Neural progenitor cell (in vitro differentiated cells): ENCODE data around the gene OOSP3. TPM values are rescaled to one million over a fixed set of nuclear protein-coding genes. Genes with fewer than 3 reads are reported as not detected.
"Not testable (repeated sequence)": the region's sequence is repeated elsewhere in the genome, so short reads cannot be mapped to it uniquely, and the experiment has no call there.

Source experiments
- DNase-seq: peaks from one replicate; pipeline ENCODE4 v3.0.0-alpha.2; 2016; ENCODE audit warnings: low spot score
- H2AFZ ChIP-seq: fragments of 200-600 bp; sonication (generic); replicated peaks from 2 replicates; pipeline ENCODE4 v1.6.1; 2016; ENCODE audit warnings: antibody characterized with exemption
- H3F3A ChIP-seq: fragments of 200-600 bp; sonication (generic); 2 replicates; pipeline ENCODE4 v1.6.1; 2016; ENCODE audit warnings: antibody characterized with exemption, low read depth
- H3K27ac ChIP-seq: fragments of 200-600 bp; sonication (generic); 2 replicates; pipeline ENCODE4 v1.5.1; 2016; ENCODE audit warnings: mild to moderate bottlenecking
- H3K27me3 ChIP-seq: fragments of 200-600 bp; sonication (generic); 2 replicates; pipeline ENCODE4 v1.6.1; 2016; ENCODE audit warnings: mild to moderate bottlenecking, moderate library complexity
- H3K36me3 ChIP-seq: fragments of 200-600 bp; sonication (generic); 2 replicates; pipeline ENCODE4 v1.5.1; 2016
- H3K4me1 ChIP-seq: fragments of 200-600 bp; sonication (generic); 2 replicates; pipeline ENCODE4 v1.6.1; 2016; ENCODE audit warnings: mixed run types
- H3K4me2 ChIP-seq: fragments of 200-600 bp; sonication (generic); 2 replicates; pipeline ENCODE4 v1.6.1; 2016
- H3K4me3 ChIP-seq: fragments of 200-600 bp; sonication (generic); 2 replicates; pipeline ENCODE4 v1.5.1; 2016
- H3K79me2 ChIP-seq: fragments of 200-600 bp; sonication (generic); 2 replicates; pipeline ENCODE4 v1.6.1; 2016; ENCODE audit warnings: low read depth
- H3K9ac ChIP-seq: fragments of 200-600 bp; sonication (generic); 2 replicates; pipeline ENCODE4 v1.6.1; 2016
- H3K9me3 ChIP-seq: fragments of 200-600 bp; sonication (generic); 2 replicates; pipeline ENCODE4 v1.5.1; 2016; ENCODE audit warnings: low read depth
- H4K20me1 ChIP-seq: fragments of 200-600 bp; sonication (generic); 2 replicates; pipeline ENCODE4 v1.6.1; 2016; ENCODE audit warnings: low read depth
- H3K27ac Mint-ChIP-seq: 3 replicates; pipeline ENCODE4 v1.8.0; 2021; ENCODE audit warnings: mixed read lengths
- H3K27me3 Mint-ChIP-seq: 2 replicates; pipeline ENCODE4 v1.8.0; 2022; ENCODE audit warnings: low read depth, mild to moderate bottlenecking, inconsistent platforms, moderate library complexity, mixed read lengths; ENCODE audit not compliant: insufficient read depth
- H3K36me3 Mint-ChIP-seq: 3 replicates; pipeline ENCODE4 v1.8.0; 2021; ENCODE audit warnings: mixed read lengths
- H3K4me1 Mint-ChIP-seq: 3 replicates; pipeline ENCODE4 v1.8.0; 2021; ENCODE audit warnings: mixed read lengths
- H3K4me3 Mint-ChIP-seq: 3 replicates; pipeline ENCODE4 v1.8.0; 2021; ENCODE audit warnings: mild to moderate bottlenecking, moderate library complexity, mixed read lengths
- H3K9me3 Mint-ChIP-seq: 3 replicates; pipeline ENCODE4 v1.8.0; 2020; ENCODE audit warnings: mixed read lengths
- EZH2 ChIP-seq: fragments of 200-600 bp; sonication (generic); IDR thresholded peaks from 2 replicates; pipeline ENCODE4 v1.6.1; 2017; ENCODE audit warnings: antibody characterized with exemption, mild to moderate bottlenecking, moderate library complexity
- EZH2phosphoT487 ChIP-seq: fragments of 200-600 bp; sonication (generic); IDR thresholded peaks from 2 replicates; pipeline ENCODE4 v1.6.1; 2017; ENCODE audit warnings: antibody characterized with exemption
- total RNA-seq: library from RNA; depleted of rRNA; stranded (reverse); fragments of >200 nt; gene quantifications from 2 replicates; pipeline ENCODE4 v1.2.3, GENCODE V29; 2015; ENCODE audit warnings: low replicate concordance
- TF ChIP-seq, protein P1 (sequence below): fragments of 200-600 bp; sonication (generic); IDR thresholded peaks from 2 replicates; pipeline ENCODE4 v1.5.1; 2017; ENCODE audit warnings: antibody characterized with exemption, mild to moderate bottlenecking

The OOSP3 gene
- total RNA-seq, 1 donor from 2014 or later = not detected

DNA sequence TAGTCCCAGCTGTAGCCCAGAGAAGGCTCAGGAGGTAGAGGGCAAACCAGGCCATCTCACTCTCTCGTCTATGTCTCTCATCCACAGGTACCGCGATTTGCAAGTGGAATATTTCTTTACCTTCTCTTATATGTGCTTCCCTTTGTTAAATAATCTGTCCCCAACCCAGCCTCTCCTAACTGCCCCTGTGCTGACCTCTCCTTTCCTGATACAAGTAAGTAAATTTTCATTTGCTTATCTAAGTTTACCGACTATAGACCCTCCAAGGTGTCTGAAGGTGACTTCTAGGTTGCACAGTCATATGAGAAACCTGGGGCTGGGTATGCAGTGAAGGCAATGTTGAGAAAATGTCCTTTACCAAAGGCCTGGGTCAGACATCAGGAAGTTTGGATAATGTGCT is 33.2 kb upstream of the OOSP3 start, which contains the start of gene CBLIF:
CBLIF (minus strand) TSS at position 101 of the 400 bp plus-strand sequence; CDS start at position 55, 46 bp downstream.
- TF ChIP-seq EZH2 (no peak), EZH2phosphoT487 (no peak)
- TF ChIP-seq, protein P1, sequence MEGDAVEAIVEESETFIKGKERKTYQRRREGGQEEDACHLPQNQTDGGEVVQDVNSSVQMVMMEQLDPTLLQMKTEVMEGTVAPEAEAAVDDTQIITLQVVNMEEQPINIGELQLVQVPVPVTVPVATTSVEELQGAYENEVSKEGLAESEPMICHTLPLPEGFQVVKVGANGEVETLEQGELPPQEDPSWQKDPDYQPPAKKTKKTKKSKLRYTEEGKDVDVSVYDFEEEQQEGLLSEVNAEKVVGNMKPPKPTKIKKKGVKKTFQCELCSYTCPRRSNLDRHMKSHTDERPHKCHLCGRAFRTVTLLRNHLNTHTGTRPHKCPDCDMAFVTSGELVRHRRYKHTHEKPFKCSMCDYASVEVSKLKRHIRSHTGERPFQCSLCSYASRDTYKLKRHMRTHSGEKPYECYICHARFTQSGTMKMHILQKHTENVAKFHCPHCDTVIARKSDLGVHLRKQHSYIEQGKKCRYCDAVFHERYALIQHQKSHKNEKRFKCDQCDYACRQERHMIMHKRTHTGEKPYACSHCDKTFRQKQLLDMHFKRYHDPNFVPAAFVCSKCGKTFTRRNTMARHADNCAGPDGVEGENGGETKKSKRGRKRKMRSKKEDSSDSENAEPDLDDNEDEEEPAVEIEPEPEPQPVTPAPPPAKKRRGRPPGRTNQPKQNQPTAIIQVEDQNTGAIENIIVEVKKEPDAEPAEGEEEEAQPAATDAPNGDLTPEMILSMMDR = no peak

GRCh38 chr11:59846556-59846955 is 32.0 kb upstream of the OOSP3 start:
- TF ChIP-seq EZH2 = no peak
- TF ChIP-seq, protein P1 = no peak
- Mint-ChIP-seq H3K36me3 (no peaks in the 10 kb centered on the region), H3K27ac (no peak overlapping the region), H3K9me3 (no peaks in the 10 kb centered on the region), H3K4me3 (no peak overlapping the region), H3K4me1 (no peaks in the 10 kb centered on the region), H3K27me3 (peaks cover 4% of the 10 kb centered on the region)
- Histone ChIP-seq H3K4me1 (no peaks in the 10 kb centered on the region), H3K9me3 (no peaks in the 10 kb centered on the region), H3K4me3 (no peak overlapping the region), H2AFZ (no peak overlapping the region), H3K4me2 (no peak overlapping the region), H3F3A (no peaks in the 10 kb centered on the region), H3K27ac (no peak overlapping the region), H4K20me1 (no peaks in the 10 kb centered on the region), H3K79me2 (no peaks in the 10 kb centered on the region), H3K36me3 (no peaks in the 10 kb centered on the region), H3K9ac (no peak overlapping the region), H3K27me3 (no peaks in the 10 kb centered on the region)
- no peak for DNase-seq

More for the DNA sequence above, 33.2 kb upstream of the OOSP3 start, which contains the start of gene CBLIF:
- Mint-ChIP-seq H3K36me3 (no peaks in the 10 kb centered on the region), H3K4me1 (no peaks in the 10 kb centered on the region), H3K9me3 (no peaks in the 10 kb centered on the region), H3K27me3 (peaks cover 4% of the 10 kb centered on the region), H3K4me3 (no peak within 1 kb of the TSS), H3K27ac (no peak within 1 kb of the TSS)
- no peaks in the 10 kb centered on the region for H3K79me2 ChIP-seq
- no peak within 1 kb of the TSS for H3K9ac ChIP-seq
- H3K36me3 ChIP-seq = no peaks in the 10 kb centered on the region
- no peak within 1 kb of the TSS for H3K4me3 ChIP-seq
- H3K27ac ChIP-seq = no peak within 1 kb of the TSS
- no peaks in the 10 kb centered on the region for H3F3A ChIP-seq
- H3K27me3 ChIP-seq = no peaks in the 10 kb centered on the region
- no peaks in the 10 kb centered on the region for H4K20me1 ChIP-seq
- no peak within 1 kb of the TSS for H2AFZ ChIP-seq
- H3K9me3 ChIP-seq = no peaks in the 10 kb centered on the region
- no peaks in the 10 kb centered on the region for H3K4me1 ChIP-seq
- DNase-seq = no peak
- no peak within 1 kb of the TSS for H3K4me2 ChIP-seq

GRCh38 chr11:59847626-59848025 is 31.0 kb upstream of the OOSP3 start:
- Histone ChIP-seq H3K79me2 (no peaks in the 10 kb centered on the region), H3K4me1 (no peaks in the 10 kb centered on the region), H3F3A (no peaks in the 10 kb centered on the region), H3K36me3 (no peaks in the 10 kb centered on the region), H2AFZ (no peak overlapping the region), H3K9ac (no peak overlapping the region), H4K20me1 (no peaks in the 10 kb centered on the region), H3K4me3 (no peak overlapping the region), H3K9me3 (no peaks in the 10 kb centered on the region), H3K27me3 (no peaks in the 10 kb centered on the region), H3K27ac (no peak overlapping the region), H3K4me2 (no peak overlapping the region)
- Mint-ChIP-seq H3K36me3 (no peaks in the 10 kb centered on the region), H3K27me3 (peaks cover 4% of the 10 kb centered on the region), H3K4me1 (no peaks in the 10 kb centered on the region), H3K4me3 (no peak overlapping the region), H3K27ac (no peak overlapping the region), H3K9me3 (no peaks in the 10 kb centered on the region)
- no peak for DNase-seq
- TF ChIP-seq, protein P1 = no peak
- TF ChIP-seq EZH2 (no peak), EZH2phosphoT487 (no peak)

DNA sequence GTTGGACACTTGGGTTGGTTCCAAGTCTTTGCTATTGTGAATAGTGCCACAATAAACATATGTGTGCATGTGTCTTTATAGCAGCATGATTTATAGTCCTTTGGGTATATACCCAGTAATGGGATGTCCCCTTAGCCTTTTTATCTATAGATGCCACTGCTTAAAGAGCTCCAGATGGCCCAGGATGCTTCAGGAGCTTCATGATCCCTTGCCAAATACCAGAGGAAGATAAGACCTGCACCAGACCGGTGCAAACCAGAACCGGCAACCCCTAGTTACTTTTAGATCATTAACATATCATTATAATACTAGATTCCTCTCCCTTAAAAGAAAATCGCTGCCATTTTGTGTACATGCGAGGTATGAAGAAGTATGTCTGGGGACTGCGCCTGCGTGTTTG is 30.1 kb upstream of the OOSP3 start:
- not testable (repeated sequence) for H3K9ac ChIP-seq, H3K36me3 ChIP-seq, H3F3A ChIP-seq, H3K4me3 ChIP-seq, H2AFZ ChIP-seq, H3K4me1 ChIP-seq, H3K36me3 Mint-ChIP-seq, H3K79me2 ChIP-seq, H3K9me3 ChIP-seq, H3K4me2 ChIP-seq, H3K4me1 Mint-ChIP-seq, DNase-seq, H3K27me3 ChIP-seq, H3K27ac ChIP-seq, H3K27ac Mint-ChIP-seq, H3K4me3 Mint-ChIP-seq, H3K9me3 Mint-ChIP-seq, H3K27me3 Mint-ChIP-seq, H4K20me1 ChIP-seq
